Thoracic aorta (tissue), 2 donors: ENCODE results near the gene RPTOR. TPM values are rescaled to one million over a fixed set of nuclear protein-coding genes. Genes with fewer than 3 reads are reported as not detected.

Source experiments
- ATAC-seq: fragments of 150-250 bp; one replicate; pipeline ENCODE4 v1.8.0; 2017; ENCODE audit warnings: low read depth; ENCODE audit not compliant: insufficient number of reproducible peaks, low FRiP score
- DNase-seq: peaks from one replicate; pipeline ENCODE4 v3.0.0-alpha.2; 2020; ENCODE audit warnings: low spot score
- H3K27ac ChIP-seq, 2 donors: fragments of 200-600 bp; sonication (generic); 1 replicate in 1 of 2; 2 replicates in 1 of 2; pipeline ENCODE4 v1.5.1; 2016; ENCODE audit warnings: mild to moderate bottlenecking in 2 of 2, moderate library complexity in 2 of 2
- H3K27me3 ChIP-seq: fragments of 200-600 bp; sonication (generic); replicated peaks from 2 replicates; pipeline ENCODE4 v1.6.0; 2016; ENCODE audit warnings: mild to moderate bottlenecking; ENCODE audit not compliant: insufficient read depth
- H3K36me3 ChIP-seq: fragments of 200-600 bp; sonication (generic); one replicate; pipeline ENCODE4 v1.5.1; 2016
- H3K4me1 ChIP-seq, 2 donors: fragments of 200-600 bp; sonication (generic); 1 replicate in 1 of 2; 2 replicates in 1 of 2; pipeline versions ENCODE4 v1.5.1 to v1.6.0; 2016; ENCODE audit warnings: low read depth in 2 of 2, mild to moderate bottlenecking in 1 of 2; ENCODE audit not compliant: control insufficient read depth in 1 of 2
- H3K4me3 ChIP-seq: fragments of 200-600 bp; sonication (generic); 2 replicates; pipeline ENCODE4 v1.5.1; 2016; ENCODE audit warnings: mild to moderate bottlenecking
- H3K9me3 ChIP-seq: fragments of 200-600 bp; sonication (generic); 2 replicates; pipeline ENCODE4 v1.5.1; 2016
- CTCF ChIP-seq: fragments of 200-600 bp; sonication (generic); IDR thresholded peaks from one replicate; pipeline ENCODE4 v1.5.1; 2019; ENCODE audit warnings: antibody characterized with exemption
- total RNA-seq, 2 donors: library from RNA; depleted of rRNA; stranded (reverse); fragments of >200 nt; gene quantifications; one replicate each; pipeline versions ENCODE4 v1.1.0 to v1.2.3, GENCODE V29; 2016

Gene RPTOR
- total RNA-seq, 2 donors from 2014 or later: 42.0 to 47.4 TPM

DNA sequence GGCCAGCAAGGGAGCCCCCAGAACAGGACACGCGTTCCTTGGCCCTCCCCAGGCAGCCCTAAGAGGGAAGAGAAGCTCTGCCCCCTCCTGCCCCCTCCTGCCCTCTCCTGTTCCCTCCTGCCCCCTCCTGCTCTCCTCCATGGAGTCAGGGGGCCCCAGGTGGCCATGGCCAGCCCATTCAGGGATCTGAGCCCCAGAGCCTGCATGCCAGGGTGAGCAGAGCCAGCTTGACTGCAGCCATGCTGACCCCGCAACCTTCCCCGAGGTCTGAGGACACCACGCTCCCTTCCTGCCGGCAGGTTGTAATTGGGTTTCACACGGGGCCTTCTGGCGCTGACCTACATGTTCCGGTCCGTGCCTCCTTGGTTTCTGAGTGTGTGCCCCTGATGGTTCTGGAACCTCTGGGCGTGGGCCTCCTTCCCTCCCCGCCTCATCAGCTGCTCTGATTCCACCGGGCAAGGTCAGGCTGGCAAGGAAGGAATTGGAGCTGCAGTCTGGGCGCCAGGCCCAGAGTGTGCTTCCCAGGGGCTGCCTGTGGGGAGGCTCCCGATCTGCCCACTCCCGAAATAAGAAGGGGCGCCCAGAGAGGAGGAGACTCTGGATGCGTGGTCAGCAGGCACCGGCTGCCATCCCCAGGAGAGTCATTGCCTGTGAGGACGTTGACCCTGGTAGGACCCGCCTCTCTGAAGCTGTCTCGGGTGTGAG is 44.5 kb upstream of the RPTOR start:
- Histone ChIP-seq H3K9me3 (no peaks in the 10 kb centered on the region), H3K36me3 (no peaks in the 10 kb centered on the region), H3K4me3 (no peak overlapping the region), H3K27ac (no peak overlapping the region), H3K4me1 (peaks cover 0 to 9% of the 10 kb centered on the region in 2 donors), H3K27me3 (no peaks in the 10 kb centered on the region)
- ATAC-seq: no peak
- DNase-seq: no peak
- no peak for TF ChIP-seq CTCF

DNA sequence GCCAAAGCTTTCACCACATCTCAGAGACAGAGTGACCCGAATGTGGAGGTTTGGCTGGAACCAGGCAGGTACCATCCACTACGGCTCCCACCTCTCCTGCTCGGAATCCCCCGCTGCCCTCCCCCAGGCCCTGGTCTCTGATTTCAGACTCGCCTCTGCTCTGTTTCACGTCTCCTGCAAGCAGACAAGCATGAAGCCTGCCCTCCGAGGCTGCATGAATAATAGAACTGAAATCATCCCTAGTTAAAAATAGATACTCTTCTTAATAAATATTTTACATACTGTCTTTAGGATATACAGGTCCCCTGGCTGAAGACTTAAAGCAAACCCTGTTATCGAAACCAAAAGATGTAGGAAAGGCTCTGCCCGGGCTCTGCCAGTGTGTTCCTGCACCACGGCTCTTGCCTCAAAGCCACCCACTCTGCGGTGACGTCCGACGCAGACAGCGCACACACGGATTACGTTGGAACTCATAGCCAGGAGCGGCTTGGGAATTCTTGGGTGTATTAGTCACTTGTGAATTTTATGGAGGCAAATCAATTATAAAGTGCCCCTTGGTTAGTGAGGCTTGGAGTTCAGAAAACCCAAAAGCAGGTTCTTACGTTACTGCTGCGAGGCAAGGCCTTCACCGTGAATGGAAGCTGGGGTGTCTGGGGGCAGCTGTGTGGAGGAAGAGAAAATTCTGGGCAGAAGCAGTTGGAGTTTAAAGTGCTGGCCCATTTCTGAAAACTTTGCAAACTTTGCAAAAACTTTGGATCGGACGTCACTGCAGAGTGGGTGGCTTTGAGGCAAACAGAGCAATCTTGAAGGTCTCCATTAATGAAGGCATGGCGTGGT is 42.7 kb upstream of the RPTOR start:
- Histone ChIP-seq H3K4me1 (peaks cover 0 to 9% of the 10 kb centered on the region in 2 donors), H3K9me3 (no peaks in the 10 kb centered on the region), H3K36me3 (no peaks in the 10 kb centered on the region), H3K4me3 (no peak overlapping the region), H3K27ac (no peak overlapping the region), H3K27me3 (no peaks in the 10 kb centered on the region)
- DNase-seq (no peak), ATAC-seq (no peak)
- no peak for TF ChIP-seq CTCF

DNA sequence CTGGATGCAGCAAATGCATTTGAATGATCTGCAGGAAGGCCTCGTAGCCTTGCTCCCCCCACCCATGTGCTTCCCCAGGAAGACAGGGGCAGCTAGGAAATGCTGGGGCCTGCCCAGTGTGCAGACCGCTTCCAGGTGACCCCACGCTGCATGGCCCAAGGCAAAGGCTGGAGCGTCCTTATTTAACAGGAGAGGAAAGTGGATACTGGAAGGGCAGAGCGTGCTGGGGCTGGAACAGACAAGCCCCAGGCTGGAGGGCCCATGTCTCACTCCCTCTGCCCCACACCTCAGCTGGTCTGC is 42.1 kb upstream of the RPTOR start:
- Histone ChIP-seq H3K9me3 (no peaks in the 10 kb centered on the region), H3K4me1 (peaks cover 0 to 9% of the 10 kb centered on the region in 2 donors), H3K4me3 (no peak overlapping the region), H3K27me3 (no peaks in the 10 kb centered on the region), H3K36me3 (no peaks in the 10 kb centered on the region), H3K27ac (no peak overlapping the region)
- no peak for ATAC-seq
- no peak for TF ChIP-seq CTCF
- DNase-seq: no peak

DNA sequence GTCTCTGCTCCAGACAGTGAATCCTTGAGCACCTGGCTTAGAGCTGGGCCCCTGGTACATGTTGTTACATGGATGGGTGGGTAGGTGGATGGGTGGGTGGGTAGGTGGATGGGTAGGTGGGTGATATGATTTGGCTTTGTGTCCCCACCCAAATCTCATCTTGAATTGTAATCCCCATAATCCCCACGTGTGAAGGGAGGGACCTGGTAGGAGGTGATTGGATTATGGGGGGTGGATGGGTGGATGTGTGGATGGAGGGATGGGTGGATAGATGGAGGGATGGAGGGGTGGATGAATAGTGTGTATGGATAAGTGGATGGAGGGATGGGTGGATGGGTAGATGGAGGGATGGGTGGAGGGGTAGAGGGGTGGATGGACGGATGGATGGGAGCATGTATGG is 41.6 kb upstream of the RPTOR start:
- peaks cover 0 to 8% of the 10 kb centered on the region in 2 donors for H3K4me1 ChIP-seq
- no peak for TF ChIP-seq CTCF
- DNase-seq: no peak

GRCh38 chr17:80503921-80504320 is 40.7 kb upstream of the RPTOR start:
- no peak overlapping the region for H3K27ac ChIP-seq
- no peak for TF ChIP-seq CTCF
- ATAC-seq: no peak
- H3K27me3 ChIP-seq: no peaks in the 10 kb centered on the region
- H3K4me3 ChIP-seq: no peak overlapping the region
- no peaks in the 10 kb centered on the region for H3K9me3 ChIP-seq
- H3K4me1 ChIP-seq: no peaks in the 10 kb centered on the region
- DNase-seq: no peak
- H3K36me3 ChIP-seq: no peaks in the 10 kb centered on the region

More for the DNA sequence above, 41.6 kb upstream of the RPTOR start:
- Histone ChIP-seq H3K4me3 (no peak overlapping the region), H3K36me3 (no peaks in the 10 kb centered on the region), H3K27ac (no peak overlapping the region), H3K27me3 (no peaks in the 10 kb centered on the region), H3K9me3 (no peaks in the 10 kb centered on the region)
- ATAC-seq: no peak
